ENCODE data around the gene ADAMTSL1.

The ADAMTSL1 gene

DNA sequence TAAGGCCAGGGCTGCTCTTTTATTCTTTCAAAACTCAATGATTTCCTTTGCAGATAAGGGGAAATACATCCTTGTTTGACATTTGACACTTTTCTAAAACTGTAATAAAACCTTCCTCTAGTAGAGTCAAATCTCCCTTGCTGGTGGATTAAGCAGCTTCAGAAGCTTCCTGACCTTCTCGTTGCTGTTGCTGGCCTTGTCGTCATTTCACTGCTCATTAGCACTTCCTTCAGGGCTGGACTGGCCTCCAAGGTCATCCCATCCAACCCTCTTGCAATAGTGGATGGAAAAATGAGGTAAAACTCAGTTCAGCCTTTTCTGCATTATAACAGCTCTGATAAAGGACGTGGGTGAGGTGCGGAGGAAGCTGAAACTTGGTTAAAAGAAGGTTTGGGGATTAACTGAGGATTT is 1.1 kb upstream of the ADAMTSL1 start:
- ChIA-PET CTCF (no interaction called here), POLR2A (ENCODE audit: low non-redundant PET) (no interaction called here)
- H3K27ac ChIP-seq: no peak overlapping the region
- DNase-seq (ENCODE audit: low spot score): no peak
- TF ChIP-seq, protein P1, sequence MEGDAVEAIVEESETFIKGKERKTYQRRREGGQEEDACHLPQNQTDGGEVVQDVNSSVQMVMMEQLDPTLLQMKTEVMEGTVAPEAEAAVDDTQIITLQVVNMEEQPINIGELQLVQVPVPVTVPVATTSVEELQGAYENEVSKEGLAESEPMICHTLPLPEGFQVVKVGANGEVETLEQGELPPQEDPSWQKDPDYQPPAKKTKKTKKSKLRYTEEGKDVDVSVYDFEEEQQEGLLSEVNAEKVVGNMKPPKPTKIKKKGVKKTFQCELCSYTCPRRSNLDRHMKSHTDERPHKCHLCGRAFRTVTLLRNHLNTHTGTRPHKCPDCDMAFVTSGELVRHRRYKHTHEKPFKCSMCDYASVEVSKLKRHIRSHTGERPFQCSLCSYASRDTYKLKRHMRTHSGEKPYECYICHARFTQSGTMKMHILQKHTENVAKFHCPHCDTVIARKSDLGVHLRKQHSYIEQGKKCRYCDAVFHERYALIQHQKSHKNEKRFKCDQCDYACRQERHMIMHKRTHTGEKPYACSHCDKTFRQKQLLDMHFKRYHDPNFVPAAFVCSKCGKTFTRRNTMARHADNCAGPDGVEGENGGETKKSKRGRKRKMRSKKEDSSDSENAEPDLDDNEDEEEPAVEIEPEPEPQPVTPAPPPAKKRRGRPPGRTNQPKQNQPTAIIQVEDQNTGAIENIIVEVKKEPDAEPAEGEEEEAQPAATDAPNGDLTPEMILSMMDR (conservative IDR thresholded peaks at IDR 0.05; ENCODE audit: low read depth): no peak

DNA sequence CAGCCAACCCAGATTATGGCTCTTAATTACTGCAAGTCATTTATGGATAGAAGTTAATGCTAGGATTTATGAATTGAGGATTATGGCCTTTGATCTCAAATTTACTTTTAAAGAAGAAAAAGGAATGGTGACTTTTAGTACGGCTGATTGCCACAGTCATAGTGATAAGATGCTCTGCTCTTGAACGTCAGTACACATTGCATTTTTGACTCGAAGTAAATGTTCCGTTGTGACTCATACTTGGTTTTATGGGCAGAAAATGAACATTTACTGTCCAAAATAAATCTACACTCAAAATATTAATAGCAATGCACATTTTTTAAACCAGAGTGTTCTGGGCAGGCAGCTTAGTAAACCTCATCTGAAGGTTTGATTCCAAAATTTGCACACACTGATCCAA is 830 bp downstream of the ADAMTSL1 start:
- CTCF ChIA-PET: interaction anchor here (0.5 kb wide), 1 partner anchor 84 kb away, joined by 5 read pairs; no protein-coding TSS in a partner anchor

DNA sequence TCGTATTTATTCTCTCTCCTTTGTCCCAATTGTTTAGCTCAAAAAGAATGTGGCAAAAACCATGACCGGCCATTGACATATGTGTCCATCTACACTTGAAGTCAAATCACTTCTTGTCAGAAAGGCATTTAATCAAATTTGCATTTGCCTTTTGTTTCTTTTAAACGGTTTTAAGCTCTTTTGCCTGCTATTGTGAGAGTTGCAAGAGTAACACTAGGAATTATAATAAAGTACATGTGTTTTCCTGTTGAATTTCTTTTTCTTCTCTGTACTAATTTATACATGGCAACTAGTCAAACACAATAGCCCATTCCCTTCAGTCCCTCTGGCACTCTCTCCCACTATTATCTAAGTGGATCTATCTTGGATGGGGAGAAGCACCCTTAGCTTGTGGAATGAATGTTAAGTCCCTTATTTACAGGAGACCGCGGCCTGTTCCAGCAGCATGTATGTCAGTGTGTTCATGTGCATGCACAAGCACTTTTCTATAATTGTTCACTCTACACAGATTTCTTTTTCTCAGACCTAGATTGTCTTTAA is 3.2 kb downstream of the ADAMTSL1 start:
- POLR2A ChIA-PET (ENCODE audit: low non-redundant PET): no interaction called here

More for the DNA sequence above, 830 bp downstream of the ADAMTSL1 start:
- H3K27ac ChIP-seq: no peak overlapping the region
- POLR2A ChIA-PET (ENCODE audit: low non-redundant PET): no interaction called here
- DNase-seq (ENCODE audit: low spot score): no peak
- TF ChIP-seq, protein P1 (conservative IDR thresholded peaks at IDR 0.05; ENCODE audit: low read depth): no peak

DNA sequence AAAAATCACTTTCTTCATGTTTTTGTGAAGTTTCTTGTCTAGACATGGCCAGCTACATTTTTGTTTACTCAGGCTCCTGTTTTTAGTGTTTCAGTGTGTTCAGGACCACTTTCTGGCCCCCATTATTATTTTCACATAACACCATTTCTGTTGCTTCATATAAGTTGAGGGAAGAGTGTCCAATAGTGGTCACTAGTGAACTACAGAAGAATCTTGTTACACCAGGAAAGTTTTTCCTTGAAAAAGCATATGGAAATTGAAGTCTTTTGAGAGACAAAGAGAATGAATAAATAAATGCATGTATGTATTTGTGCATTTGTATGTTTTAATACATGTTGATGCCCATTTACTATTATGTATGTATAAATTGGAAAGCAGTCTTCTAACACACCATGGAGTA is 3.8 kb downstream of the ADAMTSL1 start:
- ChIA-PET CTCF (no interaction called here), POLR2A (ENCODE audit: low non-redundant PET) (no interaction called here)
- TF ChIP-seq, protein P1 (conservative IDR thresholded peaks at IDR 0.05; ENCODE audit: low read depth): no peak
- DNase-seq (ENCODE audit: low spot score): no peak
- H3K27ac ChIP-seq: no peak overlapping the region

More for the DNA sequence above, 3.2 kb downstream of the ADAMTSL1 start:
- CTCF ChIA-PET: no interaction called here
- no peak for DNase-seq (ENCODE audit: low spot score)
- TF ChIP-seq, protein P1 (conservative IDR thresholded peaks at IDR 0.05; ENCODE audit: low read depth): no peak
- no peak overlapping the region for H3K27ac ChIP-seq

DNA sequence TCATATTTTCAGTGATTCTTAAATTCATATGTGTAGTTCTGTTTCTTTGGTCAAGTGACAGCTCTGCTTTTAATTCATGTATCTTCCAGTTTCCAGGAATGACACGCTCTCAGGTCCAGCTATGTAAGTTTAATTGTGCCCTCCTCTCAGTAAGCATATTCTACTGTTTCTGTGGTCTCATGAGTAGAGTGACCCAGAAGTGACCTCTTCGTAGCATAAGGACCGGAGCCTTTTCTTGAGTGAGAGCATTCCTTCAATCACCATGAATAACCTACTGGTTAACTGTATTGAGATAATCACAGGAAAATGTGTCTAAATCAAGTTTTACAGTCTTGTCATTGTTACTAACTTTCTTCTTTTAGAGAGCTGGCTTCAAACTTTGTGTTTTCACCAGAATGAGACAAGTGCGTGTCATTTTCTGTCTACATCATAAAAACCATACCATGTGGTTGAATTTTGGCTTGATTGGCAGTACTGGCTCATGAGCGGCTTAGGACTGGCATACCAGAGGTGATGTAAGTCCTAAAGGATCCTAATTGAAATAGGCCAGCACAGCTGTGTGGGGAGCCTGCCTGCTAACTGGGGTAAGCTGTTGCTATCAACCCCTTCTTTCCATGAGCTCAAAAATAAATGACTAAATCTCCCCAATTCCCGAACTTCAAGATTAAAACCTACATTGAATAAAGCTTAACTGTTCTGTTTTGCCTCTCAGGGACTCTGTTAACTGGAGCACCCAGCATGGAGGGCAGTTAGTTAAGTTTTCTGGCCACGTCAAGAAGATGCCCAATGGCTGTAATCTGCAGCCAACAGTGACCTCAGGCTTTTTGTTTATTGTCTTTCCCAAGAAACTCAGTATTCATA is 4.8 kb downstream of the ADAMTSL1 start:
- H3K27ac ChIP-seq: no peak overlapping the region
- ChIA-PET CTCF (interaction anchor here (0.5 kb wide), 1 partner anchor 32 kb away, joined by 3 read pairs; no protein-coding TSS in a partner anchor), POLR2A (ENCODE audit: low non-redundant PET) (no interaction called here)
- no peak for DNase-seq (ENCODE audit: low spot score)
- TF ChIP-seq, protein P1 (conservative IDR thresholded peaks at IDR 0.05; ENCODE audit: low read depth): no peak

DNA sequence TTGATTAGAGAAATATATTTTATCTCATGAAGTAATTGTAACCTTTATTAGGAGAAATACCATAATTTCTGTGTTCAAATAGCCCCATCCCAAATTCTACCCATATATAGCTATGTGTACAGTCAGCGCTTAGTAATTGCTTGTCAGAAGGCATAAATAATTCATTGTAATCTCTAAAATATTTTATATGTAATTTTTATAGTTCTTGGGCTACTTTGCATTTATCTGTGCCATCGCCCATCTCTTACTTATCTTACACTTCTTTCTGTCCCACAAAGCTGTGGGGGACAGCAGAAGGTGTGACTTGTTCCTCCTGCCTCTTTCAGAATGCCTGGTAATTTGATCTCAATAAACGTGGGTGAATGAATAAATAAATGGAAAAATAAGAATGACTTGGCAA is 5.5 kb downstream of the ADAMTSL1 start:
- DNase-seq (ENCODE audit: low spot score): no peak
- ChIA-PET POLR2A (ENCODE audit: low non-redundant PET) (no interaction called here), CTCF (no interaction called here)
- no peak overlapping the region for H3K27ac ChIP-seq
- TF ChIP-seq, protein P1 (conservative IDR thresholded peaks at IDR 0.05; ENCODE audit: low read depth): no peak

Data from RWPE1 (cell line).